ENCODE measurements around the gene KDSR.
A peak's percentile ranks its signal among the peaks of the same experiment; 100 is the strongest.

The KDSR gene

GRCh38 chr18:63367053-63367953 lies at the start of gene KDSR:
KDSR (minus strand) TSS chr18:63367206; CDS start chr18:63367118, 88 bp downstream.
- peak; percentile 87 for DNase-seq

- DNase-seq, result no peak
Observed at GRCh38 chr18:63412953-63413352, 45.9 kb upstream of the KDSR start.

GRCh38 chr18:63410792-63411191 lies 43.8 kb upstream of the KDSR start:
- no peak for DNase-seq

DNA sequence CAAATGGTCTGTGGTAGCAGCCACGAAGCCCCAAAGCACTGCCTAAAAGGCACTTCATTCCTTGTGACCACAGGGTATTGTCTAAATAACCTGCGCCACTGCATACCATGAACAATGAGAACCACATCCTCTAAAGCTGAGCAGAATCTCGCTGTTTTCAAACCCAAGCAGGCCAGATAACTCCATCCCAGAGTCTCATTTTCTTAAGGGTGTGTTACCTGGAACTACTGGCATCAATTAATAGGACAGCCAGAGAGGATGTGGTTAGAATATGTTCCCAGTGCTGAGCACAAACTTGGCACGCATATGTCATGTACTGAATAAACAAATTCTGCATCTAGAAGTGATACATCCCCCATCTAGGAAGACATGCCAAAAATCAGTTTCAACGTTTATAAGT lies 42.3 kb upstream of the KDSR start:
- no peak for DNase-seq

GRCh38 chr18:63407734-63408133 lies 40.7 kb upstream of the KDSR start:
- no peak for DNase-seq

DNA sequence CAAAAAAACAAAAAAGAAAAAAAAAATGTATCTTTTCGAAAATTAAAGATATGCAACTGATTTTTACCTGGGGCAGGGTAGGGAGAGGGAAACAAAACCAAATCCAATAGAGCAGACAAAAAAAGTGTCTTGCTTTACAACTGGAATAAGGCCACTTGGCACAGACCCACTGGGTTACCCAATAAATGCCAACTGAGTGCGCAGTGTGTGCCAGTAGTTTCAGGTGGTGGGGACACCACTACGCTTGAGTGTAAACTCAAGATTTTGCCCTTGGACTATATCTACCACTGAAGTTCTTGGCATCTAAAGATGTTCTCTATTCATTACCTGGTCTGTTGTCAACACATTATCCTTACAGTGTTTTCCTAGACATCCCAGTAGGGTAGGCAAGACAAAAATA lies 39.0 kb upstream of the KDSR start:
- DNase-seq, result no peak

DNA sequence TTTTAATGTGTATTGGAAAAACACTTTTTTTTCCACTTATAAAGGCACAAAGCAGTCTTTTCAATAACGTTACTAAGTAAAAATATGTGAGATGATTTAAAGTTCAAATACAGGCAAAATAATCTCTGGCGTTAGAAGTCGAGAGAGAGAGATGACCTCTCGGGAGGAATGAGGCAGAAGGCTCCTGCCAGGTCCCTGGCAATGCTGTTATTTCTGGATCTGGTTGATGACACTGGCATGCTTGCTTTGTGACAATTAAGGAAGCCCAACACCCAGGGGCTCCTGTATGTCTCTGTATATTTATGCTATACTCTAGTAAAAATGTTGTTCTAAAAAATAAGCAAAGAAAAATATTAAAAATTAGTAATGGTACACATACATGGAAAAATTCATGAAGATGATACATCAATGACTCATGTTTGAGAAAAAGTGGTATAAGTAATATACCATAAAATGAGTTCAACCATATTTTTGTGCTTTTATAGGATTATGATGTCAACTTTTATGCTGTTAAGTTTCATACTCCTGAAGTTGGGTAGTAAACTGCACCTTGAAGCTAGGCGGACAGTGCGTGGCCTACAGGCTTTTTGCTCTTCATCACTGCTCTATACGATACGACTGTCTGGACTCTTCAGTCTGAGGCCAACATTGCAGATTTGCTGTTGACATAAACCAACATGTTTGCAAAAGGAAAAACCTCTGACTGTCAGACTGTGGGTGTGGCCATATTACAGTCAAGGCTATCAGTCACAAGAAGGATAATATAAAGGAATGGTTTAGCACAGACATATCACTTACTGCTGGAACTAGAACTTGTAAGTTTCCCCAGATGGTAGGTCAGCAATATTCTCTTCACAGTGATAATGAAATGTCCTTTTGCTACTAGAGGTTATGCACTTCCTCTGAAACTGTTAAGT lies 35.5 kb upstream of the KDSR start:
- DNase-seq, result no peak

DNA sequence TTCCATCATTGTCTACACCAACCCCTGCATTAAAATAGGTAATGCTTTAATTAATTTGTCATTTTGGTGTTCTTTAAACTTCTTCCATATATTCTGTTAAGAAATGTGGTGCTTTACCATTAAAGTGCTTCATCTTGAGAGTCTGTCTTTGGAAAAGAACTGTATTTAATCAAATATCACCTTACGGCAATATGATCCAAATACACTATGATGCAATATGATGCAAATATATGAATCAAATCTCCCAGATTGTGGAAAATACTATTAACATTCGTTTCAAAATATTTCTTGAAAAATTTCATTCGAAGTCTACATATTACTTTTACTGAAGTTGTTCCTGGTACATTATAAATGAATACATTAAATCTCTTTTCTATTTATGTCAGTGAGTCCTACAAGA lies 32.3 kb upstream of the KDSR start:
- DNase-seq, result no peak

- no peak for DNase-seq
Observed at GRCh38 chr18:63397349-63397748, 30.3 kb upstream of the KDSR start.

DNA sequence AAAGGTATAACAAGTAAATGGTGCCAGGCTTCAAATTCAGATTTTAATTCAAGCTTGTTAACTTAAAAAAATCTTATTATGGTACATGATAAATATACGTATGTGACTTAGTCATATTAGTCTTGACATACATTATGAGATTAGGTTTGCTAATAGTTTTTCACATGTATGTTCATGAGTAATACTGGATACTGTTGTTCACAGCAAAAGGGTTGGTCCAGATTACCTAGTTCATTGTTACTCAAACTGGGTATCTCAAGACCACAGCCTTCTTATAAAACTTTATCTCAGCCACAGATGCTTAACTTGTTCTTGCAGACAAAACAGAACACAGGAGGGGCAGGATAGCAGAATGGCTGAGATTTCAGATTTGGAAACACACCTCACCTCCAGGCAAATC lies 28.5 kb upstream of the KDSR start:
- no peak for DNase-seq

- DNase-seq, result no peak
Observed at GRCh38 chr18:63394954-63395353, 27.9 kb upstream of the KDSR start.

GRCh38 chr18:63387861-63388260 lies 20.9 kb upstream of the KDSR start:
- no peak for DNase-seq

DNA sequence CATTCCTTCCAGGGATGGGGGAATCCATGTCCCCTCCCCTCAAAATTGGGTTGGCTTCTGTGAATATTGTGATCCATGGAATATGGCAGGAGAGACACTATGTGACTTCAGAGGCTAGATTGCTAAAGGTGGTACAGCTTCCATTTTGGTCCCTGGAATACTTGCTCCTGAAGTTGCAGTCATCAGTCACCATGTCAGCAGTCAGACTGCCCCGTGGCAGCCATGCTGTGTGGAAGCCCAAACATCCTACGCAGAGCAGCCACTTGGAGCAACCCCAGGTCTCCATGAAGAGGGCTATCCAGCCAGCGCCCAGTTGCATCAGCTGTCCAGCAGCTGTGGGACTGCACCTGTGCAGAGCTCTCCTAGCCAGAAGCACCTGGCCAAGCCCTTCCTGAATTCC lies 15.8 kb upstream of the KDSR start:
- no peak for DNase-seq

GRCh38 chr18:63379639-63379962 lies 12.6 kb upstream of the KDSR start:
- no peak for DNase-seq

- DNase-seq, result no peak
Observed at GRCh38 chr18:63378919-63379638, 12.1 kb upstream of the KDSR start.

- DNase-seq, result no peak
Observed at GRCh38 chr18:63377275-63377980, 10.4 kb upstream of the KDSR start.

DNA sequence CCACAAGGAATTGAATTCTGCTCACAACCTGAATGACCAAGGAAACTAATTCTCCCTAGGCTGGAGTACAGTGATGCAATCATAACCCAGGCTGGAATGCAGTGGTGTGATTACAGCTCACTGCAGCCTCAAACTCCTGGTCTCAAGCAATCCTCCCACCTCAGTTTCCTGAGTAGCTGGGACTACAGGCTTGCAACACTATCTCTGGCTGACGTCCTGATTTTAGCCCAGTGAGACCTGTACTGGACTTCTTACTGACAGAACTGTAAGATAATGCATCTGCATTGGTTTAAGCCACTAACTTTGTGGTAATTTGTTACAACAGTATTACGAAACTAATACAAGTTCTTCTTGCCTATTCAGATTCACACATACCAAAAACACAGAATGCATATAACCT lies 9.5 kb upstream of the KDSR start:
- DNase-seq, result no peak

DNA sequence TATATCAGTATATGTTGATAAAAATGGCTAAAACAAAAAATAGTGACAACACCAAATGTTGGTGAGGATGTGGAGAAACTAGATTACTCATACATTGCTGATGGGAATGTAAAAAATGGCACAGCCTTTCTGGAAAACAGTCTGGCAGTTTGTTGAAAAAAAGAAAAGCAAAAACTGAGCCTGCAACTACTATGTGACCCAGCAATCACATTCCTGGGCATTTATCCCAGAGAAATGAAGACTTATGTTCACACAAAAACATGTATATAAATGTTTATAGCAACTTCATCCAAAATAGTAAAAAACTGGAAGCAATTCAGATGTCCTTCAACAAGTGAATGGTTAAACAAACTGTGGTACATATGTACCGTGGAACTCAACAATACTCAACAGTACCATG lies 7.5 kb upstream of the KDSR start:
- no peak for DNase-seq

DNA sequence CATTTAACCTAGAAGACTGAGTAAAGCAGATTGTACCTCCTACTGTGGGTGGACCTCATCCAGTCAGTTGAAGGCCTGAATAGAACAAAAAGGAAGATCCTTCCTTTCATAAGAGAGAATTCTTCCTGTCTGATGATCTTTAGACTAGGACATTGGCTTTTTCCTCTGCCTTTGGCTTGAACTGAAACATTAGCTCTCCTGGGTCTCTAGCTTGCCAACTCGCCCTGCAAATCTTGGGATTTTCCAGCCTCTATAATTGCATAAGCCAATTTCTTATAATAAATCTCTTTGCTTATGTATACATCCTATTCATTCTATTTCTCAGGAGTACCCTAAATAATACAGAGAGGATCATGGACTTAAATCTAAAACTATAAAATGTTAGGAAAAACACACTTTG lies 6.2 kb upstream of the KDSR start:
- no peak for DNase-seq

DNA sequence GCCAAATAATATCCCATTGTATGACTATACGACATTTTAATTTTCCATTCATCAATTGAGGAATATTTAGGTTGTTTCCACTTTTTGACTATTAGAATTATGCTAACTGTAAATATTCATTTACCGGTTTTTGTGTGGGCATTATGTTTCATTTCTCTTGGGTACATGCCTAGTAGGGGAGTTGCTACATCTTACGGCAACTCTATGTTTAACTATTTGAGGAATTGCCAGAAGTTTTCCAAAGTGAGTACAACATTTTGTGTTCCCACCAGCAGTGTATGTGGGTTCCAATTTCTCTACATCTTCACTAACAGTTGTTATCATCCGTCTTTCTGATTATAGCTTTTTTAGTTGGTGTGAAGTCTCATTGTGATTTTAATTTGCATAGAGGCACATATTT lies 1.6 kb upstream of the KDSR start:
- no peak for DNase-seq

DNA sequence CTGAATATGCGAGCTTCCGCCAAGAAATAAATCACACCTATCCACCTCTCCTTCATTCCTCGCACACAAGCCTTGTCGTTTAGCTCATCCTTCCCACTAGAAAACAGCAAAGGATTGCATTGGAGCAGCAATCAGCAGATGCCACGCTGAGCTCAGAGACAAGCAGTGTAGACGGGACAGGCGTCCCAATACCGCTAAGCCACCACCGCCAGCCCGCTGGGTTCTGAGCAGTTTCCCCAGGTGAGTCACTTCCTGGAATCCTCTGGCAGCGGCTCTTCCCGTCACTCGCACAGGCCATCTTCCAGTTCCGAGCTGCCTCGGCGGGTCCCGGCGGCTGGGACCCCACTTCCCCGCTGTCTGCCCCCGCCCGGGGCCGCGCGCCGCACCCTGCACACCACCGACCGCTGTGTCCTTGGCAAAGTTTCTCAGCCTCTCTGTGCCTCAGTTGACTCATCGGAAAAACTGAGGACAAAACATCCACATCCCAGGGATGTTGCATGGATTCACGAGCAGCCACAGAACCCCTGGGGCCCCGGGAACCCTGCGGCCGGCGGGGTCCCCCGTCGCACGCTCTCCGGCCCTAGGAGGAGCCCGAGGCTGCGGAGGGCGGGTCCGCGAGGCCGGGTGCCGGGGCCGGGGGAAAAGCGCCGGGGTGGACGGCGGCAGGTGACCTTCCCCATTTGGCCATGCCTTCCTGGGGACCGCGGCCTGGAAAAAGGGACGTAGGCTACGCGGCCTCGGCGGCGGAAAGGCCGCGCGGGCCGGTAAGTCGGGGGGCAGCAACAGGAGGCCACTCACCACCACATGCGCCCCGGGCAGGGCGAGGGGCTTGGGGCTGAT lies 573 bp downstream of the KDSR start:
- DNase-seq, result no peak

GRCh38 chr18:63365876-63366212 lies 1.2 kb downstream of the KDSR start:
- no peak for DNase-seq

Measured in NCI-H524 treated with DMSO at 0.1 percent for 48 hours (cell line).